Measurements from ENCODE around the gene DPP10.

DPP10 gene

DNA sequence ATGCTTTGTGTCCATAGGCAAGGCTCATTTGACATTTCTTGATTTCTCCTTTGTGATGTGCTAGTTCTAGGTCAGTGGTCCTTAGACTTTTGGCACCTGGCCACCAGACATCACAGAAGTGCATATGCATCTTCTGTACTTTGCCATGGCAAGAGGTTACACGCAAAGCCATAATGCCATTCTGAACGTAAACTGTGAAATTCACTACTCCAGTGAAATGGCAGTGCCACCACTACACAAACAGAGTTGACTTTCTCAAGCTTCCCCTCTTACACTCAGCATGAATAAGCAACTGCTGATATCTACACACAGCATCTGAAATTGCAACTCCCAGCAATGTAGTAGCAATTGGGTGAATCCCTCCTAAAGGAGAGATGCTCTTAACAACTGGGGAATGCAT is 729.3 kb downstream of the DPP10 start:
- Mint-ChIP-seq H3K27ac (no peak overlapping the region), H3K9me3 (no peaks in the 10 kb centered on the region), H3K4me1 (ENCODE audit: low read depth) (no peaks in the 10 kb centered on the region), H3K4me3 (no peak overlapping the region), H3K36me3 (ENCODE audit: low read depth) (no peaks in the 10 kb centered on the region), H3K27me3 (ENCODE audit: low read depth) (no peaks in the 10 kb centered on the region)
- no peak for DNase-seq (ENCODE audit: low spot score)

DNA sequence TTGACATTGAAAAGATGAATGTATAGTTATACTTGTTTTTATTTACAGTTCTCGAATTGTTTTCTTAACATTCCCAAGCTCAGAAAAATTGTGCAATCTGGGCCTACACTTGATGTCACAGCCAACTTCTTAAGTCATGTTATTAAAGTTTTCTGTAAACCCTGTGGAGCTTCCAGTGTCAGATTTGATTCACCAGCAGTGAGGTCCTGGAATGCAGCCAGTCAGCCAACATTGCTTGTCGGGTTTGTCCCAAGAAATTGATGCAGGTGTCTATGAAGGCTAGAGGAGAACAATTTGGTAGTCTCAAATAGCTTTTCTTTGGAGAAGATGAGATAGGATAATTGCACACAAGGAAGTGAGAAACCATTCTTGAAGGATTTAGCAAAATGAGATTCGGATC is 732.2 kb downstream of the DPP10 start:
- no peaks in the 10 kb centered on the region for H3K27me3 Mint-ChIP-seq (ENCODE audit: low read depth)

DNA sequence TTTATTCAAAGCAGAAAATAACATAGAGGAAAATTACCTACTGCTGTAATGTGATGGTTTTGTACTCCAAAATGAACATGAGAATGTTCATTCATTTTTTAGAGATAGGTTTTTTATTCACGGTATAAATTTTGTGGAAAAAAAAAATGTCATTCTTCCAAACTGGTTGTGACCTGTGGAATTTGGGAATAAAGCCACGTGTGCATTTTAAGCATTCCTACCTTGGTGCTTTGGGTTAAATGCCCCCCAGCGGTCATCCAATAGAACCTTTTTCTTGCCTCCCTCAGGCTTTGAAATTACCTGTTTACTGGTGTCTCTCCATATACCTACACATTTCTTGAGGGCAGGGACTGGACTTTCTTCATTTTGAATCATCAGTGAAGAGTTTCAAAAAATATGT is 740.7 kb downstream of the DPP10 start:
- Mint-ChIP-seq H3K36me3 (ENCODE audit: low read depth) (no peaks in the 10 kb centered on the region), H3K27me3 (ENCODE audit: low read depth) (no peaks in the 10 kb centered on the region), H3K4me1 (ENCODE audit: low read depth) (no peaks in the 10 kb centered on the region), H3K9me3 (peaks cover 15% of the 10 kb centered on the region), H3K27ac (no peak overlapping the region), H3K4me3 (no peak overlapping the region)
- DNase-seq (ENCODE audit: low spot score): no peak

More for the DNA sequence above, 732.2 kb downstream of the DPP10 start:
- Mint-ChIP-seq H3K27ac (no peak overlapping the region), H3K36me3 (ENCODE audit: low read depth) (no peaks in the 10 kb centered on the region), H3K4me3 (no peak overlapping the region), H3K9me3 (no peaks in the 10 kb centered on the region), H3K4me1 (ENCODE audit: low read depth) (no peaks in the 10 kb centered on the region)
- DNase-seq (ENCODE audit: low spot score): no peak

DNA sequence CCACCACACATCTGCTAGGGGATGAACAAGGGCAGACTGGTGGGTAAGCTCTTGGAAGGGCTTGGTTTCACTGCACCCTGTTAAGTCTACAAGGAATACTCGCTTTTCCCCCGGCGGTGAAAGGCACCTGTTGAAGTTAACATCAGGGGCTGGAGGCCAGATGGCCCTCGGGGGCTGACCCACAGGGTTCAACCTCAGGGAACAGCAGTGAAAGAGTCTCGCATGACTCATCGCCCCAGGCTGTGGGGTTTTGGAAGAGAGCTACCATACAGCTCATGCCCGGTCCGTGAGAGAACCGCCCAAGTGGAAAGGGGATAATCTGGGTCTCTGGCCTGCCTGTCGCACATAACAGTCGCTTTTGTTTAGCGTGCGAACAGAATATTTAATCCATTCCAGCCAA is 748.0 kb downstream of the DPP10 start:
- no peak for DNase-seq (ENCODE audit: low spot score)
- Mint-ChIP-seq H3K27me3 (ENCODE audit: low read depth) (no peaks in the 10 kb centered on the region), H3K4me3 (no peak overlapping the region), H3K27ac (no peak overlapping the region), H3K4me1 (ENCODE audit: low read depth) (no peaks in the 10 kb centered on the region), H3K36me3 (ENCODE audit: low read depth) (no peaks in the 10 kb centered on the region), H3K9me3 (peaks cover 32% of the 10 kb centered on the region)

DNA sequence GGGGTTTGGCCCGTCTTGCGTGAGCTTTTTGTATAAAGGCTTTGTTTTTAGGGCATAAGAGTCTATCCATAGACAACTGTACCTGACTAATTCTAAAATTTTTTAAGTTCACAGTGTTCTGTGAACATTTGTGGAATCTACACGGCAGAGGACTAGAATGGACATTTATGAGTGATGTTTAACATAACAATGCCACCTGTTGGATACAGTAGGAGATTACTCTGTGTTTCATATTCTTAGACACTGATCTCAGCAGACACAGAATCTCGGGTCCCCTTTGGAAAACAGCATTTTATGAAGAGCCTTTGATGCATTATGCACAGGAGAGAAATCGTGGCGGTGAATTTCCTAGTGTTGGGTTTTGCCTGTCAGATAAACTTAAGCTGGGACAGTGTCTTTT is 752.2 kb downstream of the DPP10 start:
- Mint-ChIP-seq H3K9me3 (peaks cover 16% of the 10 kb centered on the region), H3K4me1 (ENCODE audit: low read depth) (no peaks in the 10 kb centered on the region), H3K36me3 (ENCODE audit: low read depth) (no peaks in the 10 kb centered on the region), H3K27me3 (ENCODE audit: low read depth) (no peaks in the 10 kb centered on the region), H3K27ac (no peak overlapping the region), H3K4me3 (no peak overlapping the region)
- no peak for DNase-seq (ENCODE audit: low spot score)

DNA sequence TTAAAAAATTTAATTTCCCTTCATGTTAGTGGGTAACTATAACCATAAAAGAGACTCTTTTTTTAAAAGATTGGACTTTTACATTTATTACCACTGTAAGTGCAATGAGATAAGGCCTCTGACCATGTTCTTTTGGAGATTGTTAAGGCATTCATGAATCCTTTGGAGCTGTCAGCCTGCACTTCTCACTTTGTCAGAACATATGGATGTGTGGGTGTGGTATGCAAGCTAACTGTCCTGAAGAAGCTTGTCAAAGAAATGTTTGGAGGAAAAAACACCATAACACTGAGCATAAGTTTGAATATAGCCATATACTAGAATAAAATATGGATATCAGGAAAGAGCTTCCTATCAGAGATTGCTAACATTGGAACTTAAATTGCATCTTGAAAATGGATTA is 754.1 kb downstream of the DPP10 start:
- no peak for DNase-seq (ENCODE audit: low spot score)
- no peak overlapping the region for H3K27ac Mint-ChIP-seq
- H3K4me3 Mint-ChIP-seq: no peak overlapping the region
- H3K4me1 Mint-ChIP-seq (ENCODE audit: low read depth): no peaks in the 10 kb centered on the region
- H3K36me3 Mint-ChIP-seq (ENCODE audit: low read depth): no peaks in the 10 kb centered on the region
- H3K27me3 Mint-ChIP-seq (ENCODE audit: low read depth): no peaks in the 10 kb centered on the region
- peaks cover 7% of the 10 kb centered on the region for H3K9me3 Mint-ChIP-seq

DNA sequence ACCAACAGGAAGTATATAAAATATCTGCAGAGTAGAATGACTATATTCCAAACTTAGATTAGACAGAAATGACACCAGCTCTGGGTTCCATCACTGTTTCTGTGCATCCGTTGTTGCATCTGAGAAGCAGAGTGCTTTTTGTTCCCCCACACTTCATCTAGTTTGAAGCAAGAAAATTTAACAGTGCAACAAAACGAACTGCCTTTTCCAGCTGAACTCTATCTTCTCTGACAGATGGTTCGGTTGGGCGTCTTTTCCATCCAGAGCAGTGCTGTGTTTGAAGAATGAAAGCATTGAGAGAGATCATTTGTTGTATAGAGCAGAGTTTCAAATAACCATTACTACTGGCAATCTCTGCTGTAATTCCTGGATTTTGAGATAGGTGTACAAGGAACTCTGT is 757.5 kb downstream of the DPP10 start:
- Mint-ChIP-seq H3K36me3 (ENCODE audit: low read depth) (no peaks in the 10 kb centered on the region), H3K27me3 (ENCODE audit: low read depth) (no peaks in the 10 kb centered on the region), H3K9me3 (peaks cover 11% of the 10 kb centered on the region), H3K27ac (no peak overlapping the region), H3K4me3 (no peak overlapping the region), H3K4me1 (ENCODE audit: low read depth) (no peaks in the 10 kb centered on the region)
- no peak for DNase-seq (ENCODE audit: low spot score)

DNA sequence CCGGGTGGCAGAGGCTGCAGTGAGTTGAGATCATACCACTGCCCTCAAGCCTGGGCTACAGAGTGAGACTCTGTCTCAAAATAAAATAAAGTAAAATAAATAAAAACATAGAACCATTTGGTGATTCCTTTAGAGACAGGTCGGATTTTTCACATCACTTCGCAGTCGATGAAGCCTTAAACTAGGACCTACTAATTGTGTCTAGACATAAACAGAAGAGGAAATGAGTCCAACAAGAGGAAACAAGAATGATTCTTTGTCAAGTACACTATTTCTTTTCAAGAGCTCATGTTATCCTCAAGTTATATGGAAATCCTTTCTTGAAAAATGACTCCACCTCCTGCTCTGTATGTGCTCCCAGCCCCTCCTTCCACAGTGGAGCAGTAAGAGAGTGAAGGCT is 758.9 kb downstream of the DPP10 start:
- H3K27me3 Mint-ChIP-seq (ENCODE audit: low read depth): no peaks in the 10 kb centered on the region
- no peaks in the 10 kb centered on the region for H3K36me3 Mint-ChIP-seq (ENCODE audit: low read depth)
- H3K9me3 Mint-ChIP-seq: peaks cover 16% of the 10 kb centered on the region
- no peaks in the 10 kb centered on the region for H3K4me1 Mint-ChIP-seq (ENCODE audit: low read depth)
- no peak overlapping the region for H3K4me3 Mint-ChIP-seq
- H3K27ac Mint-ChIP-seq: no peak overlapping the region
- DNase-seq (ENCODE audit: low spot score): no peak

DNA sequence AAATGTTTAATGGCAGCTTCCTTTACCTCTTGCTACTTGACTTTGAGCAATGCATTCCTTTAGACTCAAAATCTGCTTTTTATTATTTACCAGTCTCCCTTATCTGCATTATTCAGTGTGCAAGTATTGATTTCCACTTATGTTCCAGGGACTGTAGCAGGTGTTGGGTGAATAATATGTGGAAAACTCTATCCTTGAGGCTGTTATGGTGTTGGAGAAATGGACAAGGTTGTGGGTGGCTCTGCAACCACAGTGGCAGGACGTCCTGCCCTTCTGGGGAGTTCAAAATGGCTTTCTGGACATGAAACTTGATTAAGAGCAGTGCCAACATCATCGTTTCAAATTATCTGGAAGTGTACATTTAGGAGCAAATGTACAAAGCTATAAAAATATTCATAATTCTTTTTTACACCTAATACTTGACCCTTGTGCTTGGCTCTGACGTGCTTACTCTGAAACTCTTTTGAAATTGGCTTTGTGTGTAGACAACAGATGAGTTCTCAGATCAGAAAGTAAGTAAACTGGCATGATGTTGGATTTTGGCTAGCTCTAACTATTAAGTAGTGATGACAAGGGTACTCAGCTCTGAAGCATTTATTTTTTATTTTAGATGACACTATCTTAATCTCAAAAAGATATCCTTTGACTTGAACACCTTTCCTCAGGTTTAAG is 766.2 kb downstream of the DPP10 start:
- Mint-ChIP-seq H3K27me3 (ENCODE audit: low read depth) (no peaks in the 10 kb centered on the region), H3K4me1 (ENCODE audit: low read depth) (no peaks in the 10 kb centered on the region), H3K36me3 (ENCODE audit: low read depth) (no peaks in the 10 kb centered on the region), H3K9me3 (peaks cover 15% of the 10 kb centered on the region), H3K4me3 (no peak overlapping the region), H3K27ac (no peak overlapping the region)
- DNase-seq (ENCODE audit: low spot score): no peak

DNA sequence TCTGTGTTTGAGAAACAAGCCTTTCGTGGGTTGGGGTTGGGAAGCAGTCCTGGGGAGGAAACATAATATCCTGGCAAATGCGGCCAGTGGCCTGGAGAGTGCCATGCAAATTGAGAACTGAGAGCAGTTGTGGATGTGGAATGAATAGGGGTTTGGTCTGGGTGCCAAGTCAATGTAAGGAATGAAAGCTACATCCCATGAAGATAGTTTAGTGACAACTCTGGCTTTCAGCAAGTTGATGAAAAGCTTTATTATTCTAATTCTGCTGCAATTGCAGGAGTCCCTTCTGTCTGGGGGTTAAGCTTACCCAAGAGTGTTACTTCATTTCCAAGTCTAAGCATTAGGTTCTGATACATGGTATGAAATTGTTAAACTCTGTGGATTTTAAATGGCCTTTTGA is 771.6 kb downstream of the DPP10 start:
- Mint-ChIP-seq H3K27ac (no peak overlapping the region), H3K4me1 (ENCODE audit: low read depth) (no peaks in the 10 kb centered on the region), H3K27me3 (ENCODE audit: low read depth) (no peaks in the 10 kb centered on the region), H3K36me3 (ENCODE audit: low read depth) (no peaks in the 10 kb centered on the region), H3K9me3 (peaks cover 16% of the 10 kb centered on the region), H3K4me3 (no peak overlapping the region)
- no peak for DNase-seq (ENCODE audit: low spot score)

DNA sequence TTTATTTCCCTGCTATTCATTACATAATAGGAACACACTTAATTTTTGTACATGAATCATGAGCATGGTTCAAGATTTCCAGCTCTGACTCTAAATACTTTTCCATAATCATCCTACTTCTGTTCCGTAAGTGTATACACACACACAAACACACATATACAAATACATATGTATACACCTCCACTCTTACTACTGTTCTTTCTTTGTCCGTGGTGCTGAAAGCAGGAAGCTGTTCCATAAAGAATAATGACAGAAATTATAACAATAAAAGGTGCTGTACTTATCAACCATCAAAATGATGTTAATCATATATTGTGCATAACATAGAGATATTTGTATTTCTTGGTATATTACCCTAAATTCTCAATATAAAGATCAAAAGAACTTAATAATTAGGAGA is 776.9 kb downstream of the DPP10 start:
- Mint-ChIP-seq H3K36me3 (ENCODE audit: low read depth) (no peaks in the 10 kb centered on the region), H3K9me3 (peaks cover 22% of the 10 kb centered on the region), H3K27me3 (ENCODE audit: low read depth) (no peaks in the 10 kb centered on the region), H3K4me3 (no peak overlapping the region), H3K4me1 (ENCODE audit: low read depth) (no peaks in the 10 kb centered on the region), H3K27ac (no peak overlapping the region)
- DNase-seq (ENCODE audit: low spot score): no peak

DNA sequence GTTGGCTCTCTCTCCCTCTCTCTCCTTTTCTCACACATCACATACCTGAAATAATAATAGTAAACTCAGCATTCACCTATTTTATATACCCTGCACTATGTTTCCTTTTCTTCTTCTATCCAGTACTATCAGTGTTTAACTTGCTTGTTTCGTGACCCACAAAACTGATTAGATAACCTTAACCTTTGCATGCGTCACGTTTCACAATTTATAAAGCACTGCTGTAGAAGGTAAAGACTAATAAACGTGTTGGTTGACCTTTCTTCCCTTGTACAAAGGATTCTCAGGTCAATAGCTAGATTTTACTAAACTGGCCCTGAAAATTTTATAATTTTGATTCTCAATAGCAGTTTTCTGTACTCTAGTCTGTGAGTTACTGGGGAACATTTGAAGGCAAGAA is 791.7 kb downstream of the DPP10 start:
- Mint-ChIP-seq H3K27ac (no peak overlapping the region), H3K36me3 (ENCODE audit: low read depth) (no peaks in the 10 kb centered on the region), H3K4me1 (ENCODE audit: low read depth) (no peaks in the 10 kb centered on the region), H3K27me3 (ENCODE audit: low read depth) (no peaks in the 10 kb centered on the region), H3K9me3 (peaks cover 29% of the 10 kb centered on the region), H3K4me3 (no peak overlapping the region)
- DNase-seq (ENCODE audit: low spot score): no peak

DNA sequence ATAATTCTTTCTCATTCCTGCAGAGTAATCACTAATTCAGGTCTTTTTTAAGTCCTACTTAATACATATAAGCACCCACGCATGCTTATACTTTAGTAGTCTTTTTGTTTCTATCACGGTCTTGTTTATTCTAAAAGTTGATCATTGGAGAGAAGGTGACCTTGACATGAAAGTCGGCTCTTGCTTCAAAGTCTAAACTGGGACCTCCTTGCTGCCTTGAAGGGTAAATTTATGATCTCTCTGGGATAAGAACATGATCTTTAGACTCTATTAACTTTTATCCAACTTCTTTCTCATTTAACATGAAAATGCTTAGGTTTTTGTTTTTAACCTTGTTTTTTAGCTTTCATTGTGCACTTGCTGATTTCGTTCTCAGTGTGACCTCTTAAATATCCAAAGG is 792.3 kb downstream of the DPP10 start:
- H3K4me3 Mint-ChIP-seq: no peak overlapping the region
- no peak for DNase-seq (ENCODE audit: low spot score)
- H3K4me1 Mint-ChIP-seq (ENCODE audit: low read depth): no peaks in the 10 kb centered on the region
- H3K36me3 Mint-ChIP-seq (ENCODE audit: low read depth): no peaks in the 10 kb centered on the region
- no peaks in the 10 kb centered on the region for H3K27me3 Mint-ChIP-seq (ENCODE audit: low read depth)
- H3K9me3 Mint-ChIP-seq: peaks cover 30% of the 10 kb centered on the region
- H3K27ac Mint-ChIP-seq: no peak overlapping the region

DNA sequence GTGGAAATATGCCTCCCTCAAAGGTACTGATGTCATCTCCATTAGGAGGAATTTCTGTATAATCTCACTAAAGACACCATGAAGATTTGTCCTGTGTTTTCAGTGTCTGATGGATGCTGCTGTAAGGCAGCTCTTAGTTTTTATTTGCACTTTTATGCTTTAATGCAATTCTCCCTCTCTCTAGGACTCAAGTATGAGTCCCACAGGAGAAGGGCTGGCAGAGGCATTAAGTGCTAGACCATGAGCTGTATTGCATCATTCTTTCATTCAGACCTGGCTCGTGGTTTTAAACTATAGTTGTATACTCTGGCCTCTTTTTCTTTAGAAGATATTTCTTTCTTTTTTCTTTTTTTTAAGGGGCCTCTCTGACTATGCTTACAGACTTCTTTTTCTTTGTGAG is 805.6 kb downstream of the DPP10 start:
- H3K4me3 Mint-ChIP-seq: no peak overlapping the region
- H3K27ac Mint-ChIP-seq: no peak overlapping the region
- no peaks in the 10 kb centered on the region for H3K27me3 Mint-ChIP-seq (ENCODE audit: low read depth)
- no peak for DNase-seq (ENCODE audit: low spot score)
- H3K9me3 Mint-ChIP-seq: peaks cover 10% of the 10 kb centered on the region
- H3K4me1 Mint-ChIP-seq (ENCODE audit: low read depth): no peaks in the 10 kb centered on the region
- H3K36me3 Mint-ChIP-seq (ENCODE audit: low read depth): no peaks in the 10 kb centered on the region

DNA sequence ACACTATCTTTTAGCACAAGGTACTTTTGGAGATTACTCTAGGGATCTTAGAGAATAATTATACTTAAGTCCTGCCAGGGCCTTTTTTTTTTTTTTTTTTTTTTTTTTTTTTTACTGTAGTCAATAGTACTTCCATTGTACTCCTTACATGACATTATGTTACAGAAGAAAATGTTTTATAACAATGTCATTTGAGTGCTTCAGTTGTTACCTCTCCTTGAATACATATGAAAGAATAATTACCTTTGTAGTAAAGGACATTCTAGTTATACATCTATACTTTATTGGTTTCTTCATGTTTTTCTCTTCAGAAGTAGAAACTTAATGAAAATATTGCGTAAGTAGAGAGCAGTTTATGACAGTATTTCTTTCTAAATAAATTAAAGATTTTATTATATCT is 834.9 kb downstream of the DPP10 start:
- peaks cover 25% of the 10 kb centered on the region for H3K9me3 Mint-ChIP-seq
- H3K27me3 Mint-ChIP-seq (ENCODE audit: low read depth): no peaks in the 10 kb centered on the region
- H3K27ac Mint-ChIP-seq: no peak overlapping the region
- no peak overlapping the region for H3K4me3 Mint-ChIP-seq
- H3K36me3 Mint-ChIP-seq (ENCODE audit: low read depth): no peaks in the 10 kb centered on the region
- no peak for DNase-seq (ENCODE audit: low spot score)
- H3K4me1 Mint-ChIP-seq (ENCODE audit: low read depth): no peaks in the 10 kb centered on the region

All from T-helper 2 cell treated with Interferon-gamma antibody and Interleukin-4, amounts not matched to agents 5 μg/mL and 100 μg/mL, for 36 hours (primary cell).